ENCODE results near the gene XYLT1.

XYLT1 gene

GRCh38 chr16:17457997-17458396 lies 12.8 kb downstream of the XYLT1 start:
- DNase-seq (ENCODE audit: low read depth), result no peak

DNA sequence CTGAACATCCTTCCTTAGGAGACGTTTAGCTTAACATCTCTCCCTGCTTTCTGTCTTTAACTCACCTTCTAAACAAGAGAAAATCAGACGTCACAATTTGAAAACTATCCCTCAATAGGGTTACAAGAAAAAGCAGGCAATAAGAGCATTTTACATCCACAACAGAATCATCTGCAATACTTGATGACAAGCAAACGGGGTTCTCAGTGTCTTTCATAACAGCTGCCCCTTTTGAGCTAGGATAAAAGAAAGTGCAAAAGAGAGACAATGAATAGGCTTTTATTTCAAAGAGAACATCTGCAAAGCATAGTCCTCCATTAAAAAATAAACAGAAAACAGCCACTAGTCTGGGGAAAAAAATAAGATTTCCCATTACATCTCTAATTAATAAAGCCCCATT lies 13.2 kb downstream of the XYLT1 start:
- no peak for DNase-seq (ENCODE audit: low read depth)

GRCh38 chr16:17454162-17454730 lies 16.5 kb downstream of the XYLT1 start:
- DNase-seq (ENCODE audit: low read depth), result no peak

GRCh38 chr16:17453364-17454038 lies 17.3 kb downstream of the XYLT1 start:
- no peak for DNase-seq (ENCODE audit: low read depth)

DNA sequence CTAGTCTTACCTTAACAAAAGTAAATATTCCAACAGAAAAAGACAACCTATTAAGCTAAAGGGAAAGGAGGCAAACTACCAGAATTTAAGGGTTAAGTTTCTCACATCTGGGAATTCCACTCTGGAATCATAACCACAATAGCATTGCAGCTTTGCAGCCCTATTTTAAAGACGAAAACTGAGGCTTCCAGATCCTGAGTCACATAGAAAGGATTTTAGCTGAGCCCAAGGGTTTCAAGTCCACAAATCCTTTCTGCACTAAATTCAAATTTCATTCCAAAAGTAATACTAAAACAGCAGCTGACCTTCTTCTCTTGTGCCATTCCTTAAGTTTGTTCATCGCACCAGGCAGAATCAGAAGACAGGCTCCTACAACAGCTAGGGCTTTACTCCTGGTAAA lies 17.8 kb downstream of the XYLT1 start:
- DNase-seq (ENCODE audit: low read depth), result no peak

- DNase-seq (ENCODE audit: low read depth), result no peak
Measured at GRCh38 chr16:17451843-17452242, 18.9 kb downstream of the XYLT1 start.

- DNase-seq (ENCODE audit: low read depth), result no peak
Measured at GRCh38 chr16:17450291-17450690, 20.5 kb downstream of the XYLT1 start.

DNA sequence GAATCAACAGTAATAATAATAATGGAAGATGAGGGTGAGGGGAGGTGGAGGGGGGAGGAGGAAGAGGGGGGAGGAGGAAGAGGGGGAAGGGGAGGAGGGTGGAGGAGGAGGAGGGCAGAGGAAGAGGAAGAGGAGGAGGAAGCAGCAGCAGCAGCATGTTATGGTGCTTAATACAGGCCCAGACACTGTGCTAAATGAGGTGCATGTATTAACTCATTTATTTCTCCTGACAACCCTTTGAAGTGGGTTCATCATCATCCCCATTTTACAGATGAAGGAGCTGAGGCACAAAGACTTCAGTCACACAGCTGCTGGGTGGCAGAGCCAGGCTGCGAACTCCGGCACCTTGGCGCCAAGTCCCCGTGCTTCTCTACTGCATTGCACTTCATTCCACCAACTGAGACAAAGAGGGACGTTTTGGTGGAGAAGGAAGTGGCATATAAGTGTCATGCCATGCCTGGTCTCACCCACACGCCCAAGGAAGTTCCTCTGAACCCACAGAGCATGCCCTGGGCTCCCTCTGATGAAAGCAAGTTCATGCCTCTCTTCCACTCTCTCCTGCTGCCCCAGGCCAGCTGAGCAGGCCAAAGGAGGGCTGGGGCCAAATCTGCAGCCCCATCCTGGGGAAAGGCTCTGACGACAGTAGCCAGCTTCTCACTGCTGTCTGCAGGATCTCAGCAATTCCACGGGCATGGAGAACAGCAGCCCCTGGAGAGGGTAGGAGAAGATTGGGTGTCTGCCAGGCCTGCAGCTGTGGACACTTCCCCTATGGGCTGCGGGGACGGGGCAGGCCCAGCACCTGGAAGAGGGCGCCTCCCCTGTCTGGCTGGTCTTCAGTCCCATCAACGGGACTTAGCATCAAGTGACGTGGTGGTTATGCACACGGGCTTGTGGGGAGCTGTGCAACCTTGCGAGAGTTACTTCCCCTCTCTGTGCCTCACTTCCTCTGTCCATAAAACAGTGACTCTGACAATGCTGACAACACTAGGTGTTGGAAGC lies 21.8 kb downstream of the XYLT1 start:
- DNase-seq (ENCODE audit: low read depth), result no peak

DNA sequence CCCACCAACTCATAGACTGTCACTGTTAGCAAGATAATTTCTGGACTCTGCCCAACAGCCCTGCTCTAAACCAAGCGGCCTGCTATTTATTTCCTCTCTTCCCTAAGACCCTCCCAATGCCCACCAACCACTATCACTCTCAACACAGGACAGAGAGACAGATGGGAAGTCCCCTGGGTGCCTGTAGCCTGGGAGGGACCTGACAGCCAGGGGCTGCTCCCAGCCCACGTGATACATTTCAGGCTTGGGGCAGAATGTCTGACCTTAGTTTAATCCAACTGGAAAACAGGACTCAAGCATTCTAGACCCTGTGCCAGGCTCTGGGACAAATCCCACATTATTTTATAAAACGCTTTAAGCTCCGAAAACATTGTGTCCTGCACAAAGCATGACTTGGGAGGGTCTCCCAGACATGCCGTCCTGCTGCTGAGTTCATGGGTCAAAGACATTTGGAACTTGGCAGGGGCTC lies 23.6 kb downstream of the XYLT1 start:
- DNase-seq (ENCODE audit: low read depth), result no peak

DNA sequence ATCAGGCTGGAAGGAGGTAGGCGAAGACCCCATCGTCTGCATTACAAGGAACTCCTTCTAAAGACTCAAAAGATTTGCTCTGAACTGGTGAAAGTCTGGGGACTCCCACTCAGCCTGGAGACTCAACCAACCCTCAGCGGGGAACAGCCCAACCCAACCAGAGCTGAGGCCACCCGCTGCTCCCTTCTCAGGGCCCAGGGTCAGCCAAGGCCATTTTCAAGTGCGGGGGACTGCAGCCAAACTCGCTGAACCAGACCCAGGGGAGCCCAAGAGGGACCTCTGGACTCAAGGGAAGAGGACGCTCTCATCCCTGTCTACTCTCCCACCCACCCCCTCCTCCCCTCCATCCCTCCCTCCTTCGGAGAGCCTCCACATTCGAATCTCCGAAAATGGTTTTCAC lies 24.1 kb downstream of the XYLT1 start:
- DNase-seq (ENCODE audit: low read depth), result no peak

DNA sequence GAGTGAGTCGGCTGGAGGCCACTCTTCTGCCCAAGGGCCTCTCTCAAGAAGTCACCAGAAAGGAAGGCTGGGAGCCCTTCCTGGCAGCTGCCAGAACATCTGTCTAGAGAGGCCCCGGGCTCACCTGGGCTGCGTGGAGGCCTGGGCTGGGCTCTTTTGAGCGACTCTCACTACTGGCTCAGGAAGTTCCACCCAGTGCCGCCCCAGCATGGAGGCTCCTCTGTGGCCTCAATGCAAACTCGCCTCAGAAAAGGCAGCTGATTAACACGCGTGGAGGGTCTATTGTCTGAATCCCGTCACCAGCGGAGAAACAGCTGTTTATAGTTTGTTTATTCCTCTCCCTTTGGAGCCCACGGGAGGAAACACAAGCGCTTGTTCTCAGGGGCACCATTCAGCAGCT lies 25.3 kb downstream of the XYLT1 start:
- no peak for DNase-seq (ENCODE audit: low read depth)

DNA sequence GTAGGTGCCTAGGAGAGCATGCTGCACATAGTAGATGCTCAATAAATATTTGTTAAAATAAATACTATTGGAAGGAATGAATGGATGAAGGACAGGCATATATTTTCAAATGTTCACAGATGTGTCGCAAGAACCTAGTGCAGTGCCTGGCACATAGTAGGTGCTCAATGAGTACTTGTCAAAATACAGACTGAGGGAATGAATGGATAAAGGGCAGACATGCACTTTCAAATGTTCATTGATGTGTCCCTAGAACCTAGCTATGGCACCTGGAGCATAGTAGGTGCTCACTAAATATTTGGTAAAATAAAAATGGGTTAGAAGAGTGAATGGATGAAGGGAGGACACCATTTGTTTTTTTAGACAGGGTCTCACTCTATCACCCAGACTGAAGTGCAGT lies 26.1 kb downstream of the XYLT1 start:
- no peak for DNase-seq (ENCODE audit: low read depth)

- DNase-seq (ENCODE audit: low read depth), result no peak
Measured at GRCh38 chr16:17440131-17440530, 30.6 kb downstream of the XYLT1 start.

DNA sequence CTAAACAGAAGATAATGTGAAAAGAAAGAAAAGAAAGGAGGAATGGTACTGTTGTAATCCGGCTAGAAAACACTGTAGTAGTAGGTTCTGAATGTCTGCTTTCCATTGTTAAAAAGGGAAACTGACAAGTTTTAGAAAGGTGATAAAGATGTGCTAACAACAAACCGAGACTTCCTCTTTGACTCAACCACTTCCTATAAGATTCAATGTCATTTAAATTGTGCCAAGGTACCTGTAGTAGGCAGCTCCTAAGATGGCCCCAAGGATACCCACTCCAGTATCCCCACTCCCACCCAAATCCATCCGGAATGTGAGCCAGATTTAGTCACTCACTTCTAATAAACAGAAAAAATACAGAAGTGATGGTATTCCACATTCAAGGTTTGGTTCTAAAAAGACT lies 31.2 kb downstream of the XYLT1 start:
- no peak for DNase-seq (ENCODE audit: low read depth)

DNA sequence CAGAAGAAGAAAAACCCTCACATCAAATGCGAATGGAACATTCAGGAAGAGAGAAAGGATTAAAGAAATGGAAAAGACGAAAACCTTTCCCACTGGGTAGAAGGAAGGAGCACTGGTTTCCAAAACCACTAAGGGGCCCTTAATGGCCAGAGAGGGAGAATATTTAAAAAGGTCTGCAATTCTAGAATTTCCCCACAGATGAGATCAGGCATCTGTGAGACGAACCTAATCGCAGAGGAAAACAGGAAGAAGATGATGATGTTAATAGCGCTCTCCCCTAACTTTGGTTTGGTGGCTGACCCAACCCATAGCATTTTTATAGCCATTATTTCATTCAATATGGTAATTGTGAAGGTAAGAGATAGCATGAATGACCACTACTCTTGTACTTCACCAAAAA lies 32.8 kb downstream of the XYLT1 start:
- no peak for DNase-seq (ENCODE audit: low read depth)

GRCh38 chr16:17437127-17437720 lies 33.5 kb downstream of the XYLT1 start:
- no peak for DNase-seq (ENCODE audit: low read depth)

DNA sequence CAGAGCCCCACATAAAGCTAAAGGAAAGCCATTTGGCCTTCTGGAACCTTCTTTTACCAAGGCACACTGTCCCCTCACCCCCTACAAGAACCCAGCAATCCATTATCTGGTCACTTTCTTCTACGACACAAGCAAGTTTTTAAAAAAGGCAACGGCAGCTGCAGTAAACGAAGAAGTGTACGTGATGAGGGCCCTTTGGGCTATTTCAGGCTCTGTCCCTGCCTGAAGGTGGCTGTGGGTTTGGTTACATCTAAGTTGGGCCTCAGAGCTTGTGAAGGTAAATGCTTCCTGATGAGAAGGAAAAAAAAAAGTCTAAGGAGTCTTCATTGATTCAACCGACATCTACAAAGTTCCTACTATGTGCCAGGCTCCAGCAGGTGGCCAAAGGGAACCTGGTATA lies 35.4 kb downstream of the XYLT1 start:
- DNase-seq (ENCODE audit: low read depth), result no peak

DNA sequence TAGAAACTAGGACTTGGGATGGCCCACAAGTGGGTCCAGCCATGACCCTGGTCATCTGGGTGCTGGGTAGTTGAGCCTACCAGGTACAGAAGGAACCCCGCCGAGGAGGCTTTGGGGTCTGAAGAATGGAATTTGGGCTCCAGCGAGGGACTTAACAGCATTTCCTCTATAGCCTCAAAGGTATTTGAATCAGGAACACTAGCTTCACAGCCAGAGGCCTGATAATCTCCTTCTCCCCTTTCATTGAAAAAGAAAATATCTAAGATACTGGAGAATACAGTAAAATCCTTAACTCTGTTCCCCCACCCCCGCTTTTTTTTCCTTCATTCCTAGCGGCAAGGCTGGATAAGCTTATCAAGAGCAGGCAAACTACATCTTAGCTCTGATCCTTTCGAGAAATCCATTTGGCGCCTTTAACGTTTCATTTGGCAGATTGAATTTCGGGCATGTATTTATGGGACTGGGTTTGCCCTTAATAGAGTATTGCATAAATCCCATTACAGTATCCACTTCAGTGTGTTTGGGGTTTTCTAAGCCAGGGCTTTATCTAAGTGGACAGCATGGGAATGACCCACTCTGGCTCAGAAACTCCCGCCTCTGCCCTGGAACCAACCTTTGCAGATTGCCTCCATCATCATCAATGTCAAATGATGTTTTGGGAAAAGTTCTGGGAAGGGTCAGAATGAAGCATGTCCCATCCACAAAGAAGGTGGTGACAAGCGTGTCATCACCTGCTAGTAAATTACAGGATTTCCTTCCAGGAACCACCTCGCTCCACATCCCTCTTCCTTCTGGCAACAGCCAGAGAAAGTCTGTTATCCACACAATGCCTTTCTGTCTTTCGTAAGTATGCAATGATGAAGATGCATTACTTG lies 36.9 kb downstream of the XYLT1 start:
- no peak for DNase-seq (ENCODE audit: low read depth)

- DNase-seq (ENCODE audit: low read depth), result no peak
Measured at GRCh38 chr16:17432901-17433576, 37.7 kb downstream of the XYLT1 start.

DNA sequence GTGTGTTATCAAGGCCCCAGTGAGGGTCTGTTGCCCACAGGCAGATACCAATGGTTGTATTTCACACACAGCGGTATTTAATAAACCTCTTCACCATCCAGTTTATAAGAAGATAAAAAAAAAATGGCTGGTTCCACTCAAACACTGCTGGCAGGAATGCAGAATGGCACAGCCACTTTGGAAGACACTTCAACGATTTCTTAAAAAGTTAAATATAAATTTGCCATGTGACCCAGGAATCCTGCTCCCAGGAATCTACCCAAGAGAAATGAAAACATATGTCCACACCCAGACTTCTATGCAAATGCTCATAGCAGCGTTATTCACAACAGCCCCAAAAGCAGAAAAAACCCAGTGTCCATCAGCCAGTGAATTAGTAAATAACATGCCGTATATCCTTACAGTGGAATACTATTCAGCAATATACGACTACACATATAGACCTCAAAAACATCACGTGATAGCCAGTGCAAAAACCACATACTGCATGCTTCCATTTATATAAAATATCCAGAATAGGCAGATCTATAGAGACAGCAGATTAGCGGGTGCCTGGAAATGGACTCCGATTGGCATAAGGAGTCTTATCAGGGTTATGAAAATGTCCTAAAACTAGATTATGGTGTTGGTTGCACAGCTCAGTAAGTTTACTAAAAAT lies 38.7 kb downstream of the XYLT1 start:
- no peak for DNase-seq (ENCODE audit: low read depth)
